ENCODE measurements around the gene MED13. TPM values are rescaled to one million over a fixed set of nuclear protein-coding genes. Genes with fewer than 3 reads are reported as not detected.
A peak's percentile ranks its signal among the peaks of the same experiment; 100 is the strongest.

The MED13 gene
- total RNA-seq, 1 experiment from 2014 or later: 96.0 TPM

DNA sequence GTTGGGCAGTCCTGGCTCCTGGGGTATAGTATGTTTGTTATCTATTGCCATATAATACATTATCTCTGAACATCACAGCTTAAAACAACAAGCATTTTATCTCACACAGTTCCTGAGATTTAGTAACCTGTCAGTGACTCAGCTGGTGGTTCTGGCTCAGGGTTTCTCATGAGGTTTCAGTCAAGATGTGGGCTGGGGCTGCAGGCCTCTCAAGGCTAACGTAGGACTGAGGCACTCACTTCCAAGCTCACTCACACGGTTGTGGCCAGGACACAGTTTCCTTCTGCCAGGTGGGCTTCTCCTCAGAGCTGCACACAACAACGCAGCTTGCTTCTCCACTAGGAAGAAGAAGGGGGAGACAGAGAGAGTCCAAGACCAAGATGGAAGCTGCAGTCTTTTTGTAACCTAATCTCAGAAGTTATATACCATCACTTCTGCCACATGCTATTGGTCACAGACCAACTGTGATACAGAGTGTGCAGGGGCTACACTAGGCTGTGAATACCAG, 10.3 kb upstream of the MED13 start:
- RAD21 ChIA-PET (ENCODE audit: low non-redundant PET in 1 of 2, low total read pairs in 2 of 2, uncharacterized antibody in 2 of 2, unreplicated experiment in 2 of 2): no interaction called here
- no peaks in the 10 kb centered on the region for H3K4me1 ChIP-seq (ENCODE audit: control insufficient read depth in 1 of 2, insufficient read depth in 2 of 2, low read length in 2 of 2)
- ATAC-seq (0 out of 2 replicates have a peak, but pooled peaks have one; percentile 11), DNase-seq (ENCODE audit: low read depth, low spot score) (no peak)
- no peaks in the 10 kb centered on the region for H3K9me3 ChIP-seq (ENCODE audit: control insufficient read depth in 1 of 2, insufficient read depth in 1 of 2, low read depth in 1 of 2, low read length in 2 of 2)
- CTCF ChIA-PET: interaction anchor here (4.2 to 4.6 kb wide), 2 partner anchors 9 to 34 kb away, joined by 19 to 27 read pairs; no protein-coding TSS in a partner anchor
- H3K9ac ChIP-seq (ENCODE audit: low read length): no peak overlapping the region
- H3K27me3 ChIP-seq (ENCODE audit: insufficient read depth, low read length): no peaks in the 10 kb centered on the region
- TF ChIP-seq SRF (IDR thresholded peaks at IDR 0.05; ENCODE audit: low read depth) (no peak), EZH2phosphoT487 (IDR thresholded peaks at IDR 0.05; ENCODE audit: borderline replicate concordance) (no peak), CEBPB (IDR thresholded peaks at IDR 0.05; ENCODE audit: low read depth) (no peak), EZH2 (IDR thresholded peaks at IDR 0.05) (no peak)
- no peaks in the 10 kb centered on the region for H3K36me3 ChIP-seq (ENCODE audit: control insufficient read depth in 1 of 2, insufficient read depth in 2 of 2, low read length in 2 of 2)
- H3K9me2 ChIP-seq (ENCODE audit: insufficient read depth): no peaks in the 10 kb centered on the region
- no peak overlapping the region for H3K27ac ChIP-seq (ENCODE audit: low read depth, low read length)
- H3K79me2 ChIP-seq (ENCODE audit: insufficient read depth, low read length): no peaks in the 10 kb centered on the region
- H4K20me1 ChIP-seq (ENCODE audit: insufficient read depth): no peaks in the 10 kb centered on the region
- intact Hi-C loops (cut with micrococcal nuclease): no loop called here
- no peak overlapping the region for H3K4me2 ChIP-seq (ENCODE audit: low read length)
- BruUV-seq (replicated peaks): no TSS peak
- H3K4me3 ChIP-seq (replicated peaks in 1 of 2; ENCODE audit: low read depth in 1 of 2, low read length in 2 of 2): no peak overlapping the region
- POLR2A ChIA-PET: interaction anchor here (1.0 kb wide), 1 partner anchor 9 kb away, joined by 3 read pairs; no protein-coding TSS in a partner anchor
- no peak overlapping the region for H2AFZ ChIP-seq (ENCODE audit: low read depth, low read length, poor library complexity, severe bottlenecking)

DNA sequence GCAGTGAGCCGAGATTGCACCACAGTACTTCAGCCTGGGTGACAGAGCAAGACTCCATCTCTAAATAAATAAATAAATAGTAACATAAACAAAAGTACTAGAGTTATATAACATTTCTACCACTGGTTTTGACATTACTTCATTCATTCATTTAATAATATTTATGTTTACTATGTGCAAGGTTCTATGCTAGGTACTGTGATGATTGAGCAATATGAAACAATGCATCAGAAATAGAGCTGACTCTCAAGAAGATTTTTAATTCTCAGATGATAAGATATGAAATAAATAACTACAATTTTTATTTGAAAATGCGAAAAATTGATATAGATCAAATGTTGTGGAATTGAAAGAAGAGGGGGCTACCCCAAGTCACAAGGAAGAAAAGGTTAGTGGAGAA, 8.9 kb upstream of the MED13 start:
- no peak overlapping the region for H3K9ac ChIP-seq (ENCODE audit: low read length)
- H3K27me3 ChIP-seq (ENCODE audit: insufficient read depth, low read length): no peaks in the 10 kb centered on the region
- DNase-seq (ENCODE audit: low read depth, low spot score) (no peak), ATAC-seq (no peak)
- no peak overlapping the region for H3K27ac ChIP-seq (ENCODE audit: low read depth, low read length)
- H2AFZ ChIP-seq (ENCODE audit: low read depth, low read length, poor library complexity, severe bottlenecking): no peak overlapping the region
- H3K36me3 ChIP-seq (ENCODE audit: control insufficient read depth in 1 of 2, insufficient read depth in 2 of 2, low read length in 2 of 2): no peaks in the 10 kb centered on the region
- H3K4me1 ChIP-seq (ENCODE audit: control insufficient read depth in 1 of 2, insufficient read depth in 2 of 2, low read length in 2 of 2): no peaks in the 10 kb centered on the region
- no peaks in the 10 kb centered on the region for H3K9me2 ChIP-seq (ENCODE audit: insufficient read depth)
- H3K9me3 ChIP-seq (ENCODE audit: control insufficient read depth in 1 of 2, insufficient read depth in 1 of 2, low read depth in 1 of 2, low read length in 2 of 2): no peaks in the 10 kb centered on the region
- intact Hi-C loops (cut with micrococcal nuclease): no loop called here
- no peak overlapping the region for H3K4me2 ChIP-seq (ENCODE audit: low read length)
- H4K20me1 ChIP-seq (ENCODE audit: insufficient read depth): no peaks in the 10 kb centered on the region
- no peak overlapping the region for H3K4me3 ChIP-seq (replicated peaks in 1 of 2; ENCODE audit: low read depth in 1 of 2, low read length in 2 of 2)
- H3K79me2 ChIP-seq (ENCODE audit: insufficient read depth, low read length): no peaks in the 10 kb centered on the region
- BruUV-seq (replicated peaks): no TSS peak
- POLR2A ChIA-PET: no interaction called here
- CTCF ChIA-PET: interaction anchor here (1.3 kb wide), 1 partner anchor 37 kb away, joined by 3 read pairs; no protein-coding TSS in a partner anchor
- RAD21 ChIA-PET (ENCODE audit: low non-redundant PET in 1 of 2, low total read pairs in 2 of 2, uncharacterized antibody in 2 of 2, unreplicated experiment in 2 of 2): no interaction called here
- TF ChIP-seq POLR2AphosphoS5 (IDR thresholded peaks at IDR 0.05; ENCODE audit: low read depth, low read length): no peak
- no peak for TF ChIP-seq FOSL1 (IDR thresholded peaks at IDR 0.05; ENCODE audit: low read depth)
- TF ChIP-seq CEBPB (IDR thresholded peaks at IDR 0.05; ENCODE audit: low read depth): no peak
- TF ChIP-seq, protein P1, sequence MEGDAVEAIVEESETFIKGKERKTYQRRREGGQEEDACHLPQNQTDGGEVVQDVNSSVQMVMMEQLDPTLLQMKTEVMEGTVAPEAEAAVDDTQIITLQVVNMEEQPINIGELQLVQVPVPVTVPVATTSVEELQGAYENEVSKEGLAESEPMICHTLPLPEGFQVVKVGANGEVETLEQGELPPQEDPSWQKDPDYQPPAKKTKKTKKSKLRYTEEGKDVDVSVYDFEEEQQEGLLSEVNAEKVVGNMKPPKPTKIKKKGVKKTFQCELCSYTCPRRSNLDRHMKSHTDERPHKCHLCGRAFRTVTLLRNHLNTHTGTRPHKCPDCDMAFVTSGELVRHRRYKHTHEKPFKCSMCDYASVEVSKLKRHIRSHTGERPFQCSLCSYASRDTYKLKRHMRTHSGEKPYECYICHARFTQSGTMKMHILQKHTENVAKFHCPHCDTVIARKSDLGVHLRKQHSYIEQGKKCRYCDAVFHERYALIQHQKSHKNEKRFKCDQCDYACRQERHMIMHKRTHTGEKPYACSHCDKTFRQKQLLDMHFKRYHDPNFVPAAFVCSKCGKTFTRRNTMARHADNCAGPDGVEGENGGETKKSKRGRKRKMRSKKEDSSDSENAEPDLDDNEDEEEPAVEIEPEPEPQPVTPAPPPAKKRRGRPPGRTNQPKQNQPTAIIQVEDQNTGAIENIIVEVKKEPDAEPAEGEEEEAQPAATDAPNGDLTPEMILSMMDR (IDR thresholded peaks at IDR 0.05 in 2 of 3, conservative IDR thresholded peaks at IDR 0.05 in 1 of 3; ENCODE audit: borderline replicate concordance in 1 of 3, insufficient read depth in 1 of 3, low read depth in 2 of 3, low read length in 2 of 3): no peak
- TF ChIP-seq EGR1 (IDR thresholded peaks at IDR 0.05; ENCODE audit: low read depth): no peak
- TF ChIP-seq ELF1 (IDR thresholded peaks at IDR 0.05; ENCODE audit: borderline replicate concordance, low read depth): no peak
- TF ChIP-seq EZH2 (IDR thresholded peaks at IDR 0.05): no peak
- no peak for TF ChIP-seq ZFX (IDR thresholded peaks at IDR 0.05)
- TF ChIP-seq, protein P2, sequence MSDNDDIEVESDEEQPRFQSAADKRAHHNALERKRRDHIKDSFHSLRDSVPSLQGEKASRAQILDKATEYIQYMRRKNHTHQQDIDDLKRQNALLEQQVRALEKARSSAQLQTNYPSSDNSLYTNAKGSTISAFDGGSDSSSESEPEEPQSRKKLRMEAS (IDR thresholded peaks at IDR 0.05): no peak
- no peak for TF ChIP-seq CBX3 (IDR thresholded peaks at IDR 0.05; ENCODE audit: low read depth)
- TF ChIP-seq RAD21 (IDR thresholded peaks at IDR 0.05; ENCODE audit: low read depth): no peak
- TF ChIP-seq TCF7L2 (IDR thresholded peaks at IDR 0.05; ENCODE audit: borderline replicate concordance, extremely low read depth, insufficient read depth, insufficient read length): no peak
- TF ChIP-seq, protein P3, sequence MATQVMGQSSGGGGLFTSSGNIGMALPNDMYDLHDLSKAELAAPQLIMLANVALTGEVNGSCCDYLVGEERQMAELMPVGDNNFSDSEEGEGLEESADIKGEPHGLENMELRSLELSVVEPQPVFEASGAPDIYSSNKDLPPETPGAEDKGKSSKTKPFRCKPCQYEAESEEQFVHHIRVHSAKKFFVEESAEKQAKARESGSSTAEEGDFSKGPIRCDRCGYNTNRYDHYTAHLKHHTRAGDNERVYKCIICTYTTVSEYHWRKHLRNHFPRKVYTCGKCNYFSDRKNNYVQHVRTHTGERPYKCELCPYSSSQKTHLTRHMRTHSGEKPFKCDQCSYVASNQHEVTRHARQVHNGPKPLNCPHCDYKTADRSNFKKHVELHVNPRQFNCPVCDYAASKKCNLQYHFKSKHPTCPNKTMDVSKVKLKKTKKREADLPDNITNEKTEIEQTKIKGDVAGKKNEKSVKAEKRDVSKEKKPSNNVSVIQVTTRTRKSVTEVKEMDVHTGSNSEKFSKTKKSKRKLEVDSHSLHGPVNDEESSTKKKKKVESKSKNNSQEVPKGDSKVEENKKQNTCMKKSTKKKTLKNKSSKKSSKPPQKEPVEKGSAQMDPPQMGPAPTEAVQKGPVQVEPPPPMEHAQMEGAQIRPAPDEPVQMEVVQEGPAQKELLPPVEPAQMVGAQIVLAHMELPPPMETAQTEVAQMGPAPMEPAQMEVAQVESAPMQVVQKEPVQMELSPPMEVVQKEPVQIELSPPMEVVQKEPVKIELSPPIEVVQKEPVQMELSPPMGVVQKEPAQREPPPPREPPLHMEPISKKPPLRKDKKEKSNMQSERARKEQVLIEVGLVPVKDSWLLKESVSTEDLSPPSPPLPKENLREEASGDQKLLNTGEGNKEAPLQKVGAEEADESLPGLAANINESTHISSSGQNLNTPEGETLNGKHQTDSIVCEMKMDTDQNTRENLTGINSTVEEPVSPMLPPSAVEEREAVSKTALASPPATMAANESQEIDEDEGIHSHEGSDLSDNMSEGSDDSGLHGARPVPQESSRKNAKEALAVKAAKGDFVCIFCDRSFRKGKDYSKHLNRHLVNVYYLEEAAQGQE (IDR thresholded peaks at IDR 0.05; ENCODE audit: low read depth): no peak
- TF ChIP-seq SIN3A (IDR thresholded peaks at IDR 0.05; ENCODE audit: low read depth): no peak

All from HCT116 (cell line).